ENCODE data around the gene RBMS1. TPM values are rescaled to one million over a fixed set of nuclear protein-coding genes. Genes with fewer than 3 reads are reported as not detected.

Gene RBMS1
- total RNA-seq, 1 experiment from 2014 or later: 77.5 TPM

DNA sequence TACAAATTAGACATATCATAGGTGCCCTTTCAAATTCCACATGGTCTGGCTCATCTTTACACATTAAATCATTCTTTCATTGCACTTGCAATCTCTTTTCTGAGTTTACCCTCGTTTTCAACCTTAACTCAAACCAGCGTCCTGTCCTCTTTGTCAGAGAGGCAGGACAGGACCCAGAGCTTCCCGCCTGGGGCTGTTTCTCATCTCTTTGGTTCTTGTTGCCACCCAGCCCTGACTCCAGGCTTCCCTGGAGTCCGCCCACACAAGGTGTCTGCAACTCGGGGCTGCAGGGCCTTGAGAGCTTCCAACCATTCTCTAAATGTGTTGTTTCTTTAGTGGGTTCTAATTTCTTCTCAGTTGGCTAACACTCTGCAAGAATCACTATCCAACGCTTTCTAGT lies 24.4 kb downstream of the RBMS1 start:
- Mint-ChIP-seq H3K4me3 (no peak overlapping the region), H3K27ac (peak overlapping the region in 1 of 3 experiments; percentile 16; a peak in 3 of 7 replicates), H3K9me3 (no peaks in the 10 kb centered on the region), H3K36me3 (ENCODE audit: insufficient read depth in 1 of 3, low read depth in 3 of 3) (no peaks in the 10 kb centered on the region), H3K27me3 (ENCODE audit: low read depth) (no peaks in the 10 kb centered on the region), H3K4me1 (peaks cover 26 to 30% of the 10 kb centered on the region in 2 experiments)
- Histone ChIP-seq H3K14ac (ENCODE audit: insufficient read depth, low read length) (no peak overlapping the region; the same call in 1 of the 2 replicates), H3T11ph (ENCODE audit: low read length) (no peak overlapping the region), H3K23ac (ENCODE audit: insufficient read length, low read depth, low read length) (no peak overlapping the region), H3K18ac (ENCODE audit: insufficient read length, low read depth, low read length) (no peak overlapping the region), H2BK12ac (ENCODE audit: insufficient read length, low read depth, low read length) (no peak overlapping the region), H2BK120ac (ENCODE audit: low read depth, low read length, poor library complexity, severe bottlenecking) (no peak overlapping the region), H4K5ac (ENCODE audit: insufficient read length, low read depth, low read length) (no peak overlapping the region), H3K9me3 (ENCODE audit: control insufficient read depth, low read depth, low read length) (no peaks in the 10 kb centered on the region), H3K23me2 (ENCODE audit: insufficient read length, low read depth, low read length, poor library complexity, severe bottlenecking) (no peaks in the 10 kb centered on the region), H4K8ac (replicated peaks; ENCODE audit: insufficient read length, low read depth, low read length) (no peak overlapping the region), H4K91ac (ENCODE audit: insufficient read length, low read depth, low read length) (no peak overlapping the region), H3K79me2 (ENCODE audit: insufficient read depth, low read length) (peaks cover 5% of the 10 kb centered on the region; the same call in 1 of the 2 replicates), H2BK5ac (ENCODE audit: insufficient read length, low read length) (no peak overlapping the region), H3K4ac (ENCODE audit: low read depth, low read length) (no peak overlapping the region), H3K27me3 (ENCODE audit: insufficient read depth, low read length) (no peaks in the 10 kb centered on the region), H3K4me2 (ENCODE audit: insufficient read depth, insufficient read length, low read length) (no peak overlapping the region), H2AK5ac (ENCODE audit: insufficient read length, low read length) (no peak overlapping the region), H3K79me1 (ENCODE audit: insufficient read depth, low read depth, low read length, poor library complexity, severe bottlenecking) (peaks cover 4% of the 10 kb centered on the region), H3K27ac (ENCODE audit: insufficient read length, low read depth, low read length) (no peak overlapping the region), H2BK15ac (ENCODE audit: low read depth, low read length) (no peak overlapping the region), H3K4me1 (ENCODE audit: insufficient read depth, low read length) (no peaks in the 10 kb centered on the region), H4K20me1 (ENCODE audit: control insufficient read depth, insufficient read depth, insufficient read length) (no peaks in the 10 kb centered on the region), H3K9ac (ENCODE audit: extremely low read depth, insufficient read length, low read length) (no peak overlapping the region), H2AFZ (ENCODE audit: low read length) (no peak overlapping the region), H2BK20ac (ENCODE audit: low read depth, low read length, poor library complexity, severe bottlenecking) (no peak overlapping the region), H3K56ac (ENCODE audit: insufficient read length, low read depth, low read length) (no peak overlapping the region)
- WGBS (ENCODE audit: extremely low coverage, insufficient read length, low lambda C conversion rate): no CpG with 5 or more reads among the region's 6 CpGs
- DNase-seq: no peak
- TF ChIP-seq, protein P1, sequence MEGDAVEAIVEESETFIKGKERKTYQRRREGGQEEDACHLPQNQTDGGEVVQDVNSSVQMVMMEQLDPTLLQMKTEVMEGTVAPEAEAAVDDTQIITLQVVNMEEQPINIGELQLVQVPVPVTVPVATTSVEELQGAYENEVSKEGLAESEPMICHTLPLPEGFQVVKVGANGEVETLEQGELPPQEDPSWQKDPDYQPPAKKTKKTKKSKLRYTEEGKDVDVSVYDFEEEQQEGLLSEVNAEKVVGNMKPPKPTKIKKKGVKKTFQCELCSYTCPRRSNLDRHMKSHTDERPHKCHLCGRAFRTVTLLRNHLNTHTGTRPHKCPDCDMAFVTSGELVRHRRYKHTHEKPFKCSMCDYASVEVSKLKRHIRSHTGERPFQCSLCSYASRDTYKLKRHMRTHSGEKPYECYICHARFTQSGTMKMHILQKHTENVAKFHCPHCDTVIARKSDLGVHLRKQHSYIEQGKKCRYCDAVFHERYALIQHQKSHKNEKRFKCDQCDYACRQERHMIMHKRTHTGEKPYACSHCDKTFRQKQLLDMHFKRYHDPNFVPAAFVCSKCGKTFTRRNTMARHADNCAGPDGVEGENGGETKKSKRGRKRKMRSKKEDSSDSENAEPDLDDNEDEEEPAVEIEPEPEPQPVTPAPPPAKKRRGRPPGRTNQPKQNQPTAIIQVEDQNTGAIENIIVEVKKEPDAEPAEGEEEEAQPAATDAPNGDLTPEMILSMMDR (conservative IDR thresholded peaks at IDR 0.05): no peak

All from H9 (cell line).